Osteocyte (in vitro differentiated cells): ENCODE results near the gene METTL4. TPM values are rescaled to one million over a fixed set of nuclear protein-coding genes. Genes with fewer than 3 reads are reported as not detected.
A peak's percentile ranks its signal among the peaks of the same experiment; 100 is the strongest.

Experiments
- DNase-seq: peaks from one replicate; pipeline ENCODE4 v3.0.0; 2021; ENCODE audit warnings: mixed read lengths; ENCODE audit not compliant: unreplicated experiment; ENCODE audit errors: extremely low spot score
- H3K27ac Mint-ChIP-seq: one replicate; pipeline ENCODE4 v1.8.0; 2021; ENCODE audit warnings: mild to moderate bottlenecking, mixed read lengths; ENCODE audit not compliant: unreplicated experiment
- H3K27me3 Mint-ChIP-seq: one replicate; pipeline ENCODE4 v1.8.0; 2021; ENCODE audit warnings: mixed read lengths; ENCODE audit not compliant: unreplicated experiment
- H3K36me3 Mint-ChIP-seq: one replicate; pipeline ENCODE4 v1.8.0; 2021; ENCODE audit warnings: mixed read lengths; ENCODE audit not compliant: unreplicated experiment
- H3K4me1 Mint-ChIP-seq: one replicate; pipeline ENCODE4 v1.8.0; 2021; ENCODE audit warnings: mixed read lengths; ENCODE audit not compliant: unreplicated experiment
- H3K4me3 Mint-ChIP-seq: one replicate; pipeline ENCODE4 v1.8.0; 2021; ENCODE audit warnings: mild to moderate bottlenecking, moderate library complexity, mixed read lengths; ENCODE audit not compliant: unreplicated experiment
- H3K9me3 Mint-ChIP-seq: one replicate; pipeline ENCODE4 v1.8.0; 2021; ENCODE audit warnings: mixed read lengths; ENCODE audit not compliant: unreplicated experiment
- CTCF ChIP-seq: fragments of 200-600 bp; sonication (generic); IDR thresholded peaks from 2 replicates; pipeline ENCODE4 v1.5.0; 2021; ENCODE audit warnings: antibody characterized with exemption, mild to moderate bottlenecking, moderate library complexity
- total RNA-seq: library from RNA; stranded (reverse); gene quantifications from 2 replicates; pipeline ENCODE4 v1.2.1, GENCODE V29; 2021

The METTL4 gene
- total RNA-seq, 1 donor from 2014 or later: 10.8 TPM

GRCh38 chr18:2536493-2536892 lies 34.8 kb downstream of the METTL4 start:
- DNase-seq: no peak
- Mint-ChIP-seq H3K27me3 (no peaks in the 10 kb centered on the region), H3K9me3 (no peaks in the 10 kb centered on the region), H3K4me3 (peak overlapping the region; percentile 11), H3K4me1 (peaks cover 17% of the 10 kb centered on the region), H3K36me3 (peaks cover 21% of the 10 kb centered on the region), H3K27ac (peak overlapping the region; percentile 29)
- TF ChIP-seq CTCF: no peak

DNA sequence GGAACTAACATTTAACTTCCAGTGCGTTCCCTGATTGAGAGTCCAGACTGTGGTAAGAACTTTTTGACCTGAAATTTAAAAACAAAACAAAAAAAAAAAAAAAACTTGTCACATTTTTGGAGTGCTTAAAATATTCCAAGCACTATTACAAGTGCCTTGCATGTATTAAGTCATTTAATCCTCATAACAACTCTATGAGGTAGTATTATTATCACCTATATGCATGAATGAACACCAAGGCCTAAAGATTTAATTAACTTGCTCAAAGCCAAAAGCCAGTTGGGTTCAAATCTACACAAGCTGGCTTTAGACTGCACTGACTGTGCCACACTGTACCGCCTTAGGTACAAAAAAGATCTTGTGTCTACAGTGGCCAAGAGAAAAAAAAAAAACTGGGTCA lies 35.2 kb downstream of the METTL4 start:
- no peak for TF ChIP-seq CTCF
- H3K27ac Mint-ChIP-seq: peak overlapping the region; percentile 29
- no peaks in the 10 kb centered on the region for H3K9me3 Mint-ChIP-seq
- H3K27me3 Mint-ChIP-seq: no peaks in the 10 kb centered on the region
- H3K36me3 Mint-ChIP-seq: peaks cover 21% of the 10 kb centered on the region
- H3K4me1 Mint-ChIP-seq: peaks cover 17% of the 10 kb centered on the region
- DNase-seq: no peak
- peak overlapping the region; percentile 11 for H3K4me3 Mint-ChIP-seq

DNA sequence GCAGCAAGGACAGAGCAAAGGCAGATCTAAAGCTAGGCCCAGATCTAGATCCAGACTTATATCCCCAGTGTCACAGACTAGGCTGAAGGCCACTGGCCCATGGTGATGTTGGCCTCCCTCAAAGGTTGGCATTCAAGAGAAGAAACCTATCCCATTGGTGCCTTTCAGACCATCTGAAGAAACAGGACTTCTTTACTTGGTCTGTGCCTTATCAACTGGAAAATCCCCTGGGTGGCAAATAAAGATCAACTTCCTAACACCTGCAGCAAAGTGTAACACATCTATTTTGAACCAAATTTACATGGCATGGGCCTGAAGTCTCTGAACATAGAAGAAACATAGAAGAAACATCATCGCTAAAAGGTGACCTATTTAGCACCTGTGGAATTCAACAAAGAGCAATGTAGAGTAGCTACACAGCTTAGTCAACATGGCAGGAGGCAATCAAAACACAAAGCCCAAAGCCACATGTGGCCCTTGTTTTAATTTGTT lies 35.8 kb downstream of the METTL4 start:
- Mint-ChIP-seq H3K27ac (no peak overlapping the region), H3K36me3 (peaks cover 25% of the 10 kb centered on the region), H3K9me3 (no peaks in the 10 kb centered on the region), H3K4me3 (no peak overlapping the region), H3K27me3 (no peaks in the 10 kb centered on the region), H3K4me1 (peaks cover 17% of the 10 kb centered on the region)
- TF ChIP-seq CTCF: no peak
- no peak for DNase-seq

- peaks cover 25% of the 10 kb centered on the region for H3K36me3 Mint-ChIP-seq
Measured at GRCh38 chr18:2534906-2535305, 36.4 kb downstream of the METTL4 start.

DNA sequence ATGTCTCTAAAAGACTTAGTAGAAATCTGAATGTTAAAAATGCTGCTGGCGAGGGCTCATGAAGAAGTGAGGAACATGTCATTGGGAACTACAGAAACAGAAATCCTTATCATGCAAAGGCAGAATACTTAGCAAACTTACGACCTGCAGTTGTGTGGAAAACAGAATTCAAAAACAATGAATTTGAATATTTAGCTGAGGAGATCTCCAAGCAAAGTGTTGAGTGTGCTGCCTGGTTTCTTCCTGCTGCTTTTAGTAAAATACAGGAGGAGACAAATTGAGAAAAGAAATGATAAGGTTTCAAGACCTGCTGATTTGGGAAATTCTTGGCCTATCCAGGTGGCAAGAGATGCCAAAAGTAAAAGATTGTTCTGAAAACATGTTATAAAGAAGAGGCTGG lies 38.5 kb downstream of the METTL4 start:
- Mint-ChIP-seq H3K4me3 (no peak overlapping the region), H3K27me3 (no peaks in the 10 kb centered on the region), H3K36me3 (peaks cover 25% of the 10 kb centered on the region), H3K9me3 (no peaks in the 10 kb centered on the region), H3K4me1 (peaks cover 21% of the 10 kb centered on the region), H3K27ac (no peak overlapping the region)
- TF ChIP-seq CTCF: no peak
- no peak for DNase-seq

More at GRCh38 chr18:2534906-2535305, 36.4 kb downstream of the METTL4 start:
- Mint-ChIP-seq H3K4me1 (peaks cover 17% of the 10 kb centered on the region), H3K27me3 (no peaks in the 10 kb centered on the region), H3K27ac (no peak overlapping the region), H3K9me3 (no peaks in the 10 kb centered on the region), H3K4me3 (no peak overlapping the region)
- TF ChIP-seq CTCF: no peak
- DNase-seq: no peak
